Measurements from ENCODE around the gene HIVEP3.

The HIVEP3 gene

GRCh38 chr1:41481109-41481775, 437.5 kb downstream of the HIVEP3 start:
- DNase-seq (ENCODE audit: low spot score) = no peak

DNA sequence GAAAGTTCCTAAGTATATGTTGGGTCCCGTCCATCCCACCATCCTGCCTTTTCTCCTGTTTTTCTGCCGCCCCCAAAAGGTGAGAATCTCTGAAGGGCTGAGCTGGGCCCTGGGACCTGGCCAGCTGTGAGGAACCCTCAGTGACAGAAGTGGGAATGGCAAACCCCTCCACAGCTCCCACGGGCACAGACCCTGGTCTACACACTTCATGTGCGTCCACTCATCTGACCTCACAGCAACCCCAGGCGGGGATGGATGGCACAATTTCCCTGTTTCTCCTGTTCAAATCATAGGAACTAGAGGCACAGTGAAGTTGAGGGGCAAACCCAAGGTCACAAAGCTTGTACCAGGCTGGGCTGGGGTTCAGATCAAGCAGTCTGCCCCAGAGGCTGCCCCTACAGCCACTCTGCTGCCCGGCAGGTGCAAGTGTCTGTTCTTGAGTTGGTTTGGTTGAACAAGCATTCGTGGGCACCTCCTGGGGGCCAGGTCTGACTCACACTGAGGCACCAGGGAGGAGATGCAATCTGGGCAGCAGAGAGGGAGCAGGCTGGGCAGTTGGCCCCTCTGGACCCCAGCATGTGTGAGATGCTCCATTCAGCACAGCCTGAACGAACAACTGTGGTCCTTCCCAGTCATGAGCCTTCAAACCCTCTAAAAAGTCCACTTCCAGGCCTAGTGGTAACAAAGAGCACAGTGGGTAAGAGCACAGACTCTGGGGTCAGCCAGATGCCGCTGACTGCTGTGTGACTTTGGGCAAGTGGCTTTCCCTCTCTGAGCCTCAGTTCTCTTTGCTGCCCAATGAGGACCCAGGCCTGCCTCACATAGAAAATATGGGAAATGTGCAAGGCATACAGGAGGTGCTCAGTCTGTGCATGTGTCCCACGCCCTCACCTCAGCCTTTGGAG, 438.3 kb downstream of the HIVEP3 start:
- DNase-seq (ENCODE audit: low spot score) = no peak

GRCh38 chr1:41479808-41480160, 438.9 kb downstream of the HIVEP3 start:
- DNase-seq (ENCODE audit: low spot score) = no peak

DNA sequence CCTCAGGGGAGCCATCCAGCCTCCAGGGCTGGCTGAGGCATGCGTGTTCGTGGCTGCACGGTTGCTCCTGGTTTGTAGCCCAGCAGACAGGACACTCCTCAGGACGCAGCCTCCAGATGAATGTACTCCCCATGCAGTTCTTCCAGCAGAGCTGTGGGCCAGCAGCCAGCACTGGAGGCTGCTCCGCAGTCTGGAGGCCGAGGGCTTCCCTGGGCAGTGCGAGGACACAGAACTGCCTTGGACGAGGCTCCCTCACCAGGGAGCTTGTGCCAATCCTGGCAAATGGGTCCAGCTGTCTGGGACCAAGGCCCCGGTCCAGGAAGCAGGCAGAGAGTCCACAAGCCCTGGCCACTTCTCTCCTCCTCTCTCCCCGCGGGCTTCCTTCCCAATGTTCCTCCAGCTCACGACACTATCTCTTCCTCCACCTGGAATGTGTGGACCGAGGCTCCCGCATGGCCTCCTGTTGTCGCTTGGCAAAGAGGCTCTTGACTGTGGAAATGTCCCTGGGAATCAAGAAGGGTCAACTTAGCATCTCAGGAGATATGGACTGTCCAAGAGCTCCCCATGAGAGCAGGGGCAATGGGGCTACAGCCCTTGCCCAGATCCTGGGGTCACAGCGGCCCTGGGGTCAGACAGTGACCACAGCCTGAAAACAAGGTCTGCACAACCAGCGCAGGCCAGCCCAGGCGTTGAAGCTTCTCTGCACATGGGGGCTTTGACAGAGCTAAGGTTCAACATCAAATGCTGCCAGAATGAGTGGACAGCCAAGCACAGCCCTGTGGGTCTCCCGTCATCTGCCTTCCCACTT, 439.5 kb downstream of the HIVEP3 start:
- no peak for DNase-seq (ENCODE audit: low spot score)

DNA sequence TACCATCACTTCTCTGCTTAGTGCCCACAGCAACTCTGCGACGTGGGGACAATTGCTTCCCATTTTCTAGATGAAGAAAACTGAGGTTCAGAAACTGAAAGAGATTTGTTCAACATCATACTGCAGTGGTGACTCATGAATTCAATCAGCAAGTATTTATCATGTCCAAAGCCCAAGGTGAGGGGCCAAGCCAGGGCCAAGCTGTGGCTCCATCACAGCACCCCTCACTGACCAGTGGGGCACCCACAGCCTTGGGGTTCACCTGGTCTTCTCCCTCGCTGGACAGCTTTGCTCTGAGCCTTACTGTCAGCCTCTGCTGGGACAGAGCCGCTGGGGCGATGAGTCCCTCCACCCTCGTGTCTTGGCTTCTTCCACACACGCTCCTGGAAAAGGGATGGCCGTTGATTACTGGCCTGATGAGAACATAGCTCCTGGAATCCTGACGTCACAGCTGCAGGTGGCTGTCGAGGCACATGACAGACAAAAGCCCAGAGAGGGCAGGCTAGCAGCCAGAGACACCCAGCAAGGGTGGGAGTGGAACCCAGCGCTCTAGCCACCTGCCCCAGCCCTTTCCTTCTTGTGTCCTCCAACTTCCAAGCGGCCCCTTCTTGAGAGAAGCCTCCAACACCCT, 440.5 kb downstream of the HIVEP3 start:
- no peak for DNase-seq (ENCODE audit: low spot score)

- no peak for DNase-seq (ENCODE audit: low spot score)
Observed at GRCh38 chr1:41476807-41477361, 441.8 kb downstream of the HIVEP3 start.

DNA sequence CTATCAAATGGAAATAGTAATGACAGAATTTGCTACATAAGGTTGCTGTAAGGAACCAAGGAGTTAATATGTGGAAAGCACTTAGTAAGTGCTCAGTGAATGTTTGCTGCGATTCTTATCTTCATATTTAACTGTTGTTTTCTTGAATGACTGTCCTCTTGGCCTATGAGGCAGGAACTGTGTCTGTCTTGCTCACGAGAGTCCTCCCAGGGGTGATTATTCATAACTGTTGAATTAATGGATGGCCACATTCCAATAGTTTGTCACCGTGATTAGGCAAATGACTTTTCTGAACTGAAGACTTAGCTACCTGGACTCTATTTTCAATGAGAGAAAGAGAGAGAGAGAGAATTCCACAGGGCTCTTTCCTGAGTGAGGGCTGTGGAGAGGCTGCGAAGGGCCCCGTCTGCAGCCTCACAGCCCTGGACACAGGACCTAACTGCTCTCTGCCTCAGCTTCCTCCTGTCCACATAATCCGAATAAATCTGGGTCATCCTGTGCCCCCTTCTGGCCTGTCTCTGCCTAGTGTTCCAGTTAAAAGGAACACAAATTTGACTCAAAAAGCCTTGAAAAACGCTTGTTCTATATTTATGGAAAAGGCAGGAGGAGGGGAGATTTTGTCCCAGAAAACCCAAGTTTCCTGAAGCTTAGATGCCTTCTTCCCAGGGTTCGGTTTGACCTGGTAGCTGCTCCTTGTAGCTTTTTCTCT, 442.7 kb downstream of the HIVEP3 start:
- no peak for DNase-seq (ENCODE audit: low spot score)

DNA sequence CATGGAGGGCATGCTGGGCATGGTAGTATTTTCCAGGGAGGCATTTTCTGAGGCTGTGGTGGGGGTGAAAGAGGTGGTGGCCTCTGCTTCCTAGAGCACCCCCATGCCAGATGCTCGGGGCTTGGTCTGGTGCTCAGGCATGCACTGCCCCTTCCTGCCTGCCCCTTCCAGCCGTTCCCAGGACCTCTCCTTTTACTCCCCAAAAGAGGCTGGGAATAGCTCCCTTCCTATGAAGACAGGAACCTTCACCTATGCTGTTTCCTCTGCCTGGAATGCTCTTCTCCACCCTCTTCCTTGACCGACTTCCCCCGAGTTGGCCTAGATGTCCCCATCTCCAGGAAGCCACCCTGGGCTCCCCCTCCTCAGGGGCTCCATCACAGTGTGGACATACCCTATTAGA, 443.4 kb downstream of the HIVEP3 start:
- no peak for DNase-seq (ENCODE audit: low spot score)

DNA sequence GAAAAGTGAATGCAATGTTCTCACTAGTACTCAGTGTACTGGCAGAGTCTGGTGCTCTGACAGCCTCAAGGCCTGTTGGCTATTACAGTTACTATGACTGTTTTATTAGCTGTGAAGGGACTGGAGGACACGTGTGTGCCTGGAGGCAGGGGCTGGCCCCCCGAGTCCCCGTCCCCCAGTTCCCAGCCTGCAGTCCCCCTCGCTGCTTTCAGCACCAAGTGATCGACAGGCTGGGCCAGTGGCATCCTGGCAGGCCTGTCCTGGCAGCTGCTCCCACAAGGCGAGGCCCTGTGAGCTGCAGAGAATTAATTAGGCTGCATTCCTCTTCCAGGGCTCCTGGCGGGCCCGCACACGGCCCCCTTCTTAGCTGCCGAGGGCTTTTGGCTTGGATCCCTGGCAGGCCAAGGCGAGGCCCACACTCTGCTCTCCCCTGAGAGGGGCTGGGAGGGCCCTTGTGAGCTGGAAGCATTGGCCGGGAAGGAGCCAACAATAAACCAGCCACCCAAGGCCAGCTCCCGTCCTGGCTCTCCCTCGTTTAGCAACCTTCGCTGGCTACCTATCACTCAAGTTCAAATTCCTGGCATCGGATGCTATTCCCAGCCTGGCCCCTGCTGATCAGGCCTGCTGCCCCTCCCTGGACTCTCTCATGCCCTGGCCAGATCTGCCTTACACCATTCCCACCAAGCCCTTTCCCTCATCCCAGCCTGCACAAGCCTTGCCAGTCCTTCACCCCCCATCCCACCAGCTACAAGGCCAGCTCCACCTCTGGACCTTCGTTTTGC, 444.0 kb downstream of the HIVEP3 start:
- peak; percentile 38 for DNase-seq (ENCODE audit: low spot score)

GRCh38 chr1:41473738-41474362, 444.9 kb downstream of the HIVEP3 start:
- no peak for DNase-seq (ENCODE audit: low spot score)

DNA sequence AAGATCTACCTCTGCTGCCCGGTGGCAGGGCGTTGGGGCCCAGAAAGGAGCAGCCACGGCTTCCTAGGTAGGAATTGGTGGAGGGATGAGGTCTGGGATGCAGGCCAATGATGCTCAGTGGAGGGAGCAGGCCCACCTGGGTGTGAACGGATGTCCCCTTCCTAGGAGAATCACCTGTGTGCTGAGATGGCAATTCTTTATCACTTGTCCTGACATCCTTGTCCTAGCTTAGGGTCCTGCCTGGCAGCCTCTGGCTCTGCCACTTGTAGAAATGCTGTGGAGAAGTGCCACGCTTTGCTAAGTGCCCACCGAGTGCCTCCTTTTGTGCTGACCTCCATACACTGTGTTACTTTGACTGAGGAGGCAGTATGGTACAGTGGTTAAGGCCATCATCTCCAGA, 447.1 kb downstream of the HIVEP3 start:
- no peak for DNase-seq (ENCODE audit: low spot score)

GRCh38 chr1:41469706-41470105, 449.0 kb downstream of the HIVEP3 start:
- DNase-seq (ENCODE audit: low spot score) = no peak

DNA sequence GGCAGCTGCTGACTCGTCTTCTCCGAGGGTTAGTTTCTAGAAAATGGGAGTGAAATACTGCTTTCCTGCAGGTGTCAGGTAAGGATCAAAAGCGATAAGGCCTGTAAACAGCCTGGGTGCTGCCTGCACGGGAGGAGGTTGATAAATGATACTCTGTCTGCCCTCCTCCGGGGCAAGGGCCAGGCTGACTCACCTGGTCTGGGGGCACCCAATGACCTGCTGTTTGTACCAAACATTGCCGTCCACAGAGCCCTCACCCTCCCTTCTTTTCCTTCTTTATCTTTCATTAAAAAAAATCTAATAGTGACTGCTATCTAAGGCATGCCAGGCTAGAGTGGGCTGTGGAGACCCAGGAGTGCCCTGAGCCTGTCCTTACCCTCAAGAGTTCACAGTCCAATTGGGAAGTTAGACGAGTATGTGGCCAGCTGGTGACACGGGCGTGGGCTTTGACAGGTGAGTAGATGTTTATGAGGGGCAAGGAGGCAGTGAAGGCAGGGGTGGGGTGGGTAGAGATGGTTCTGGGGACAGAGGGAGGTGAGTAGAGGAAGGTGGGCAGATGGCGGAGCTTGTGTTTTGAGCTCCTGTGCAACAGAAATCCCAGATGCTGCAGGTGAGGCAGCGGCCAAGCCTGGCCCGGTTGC, 450.5 kb downstream of the HIVEP3 start:
- DNase-seq (ENCODE audit: low spot score) = no peak

DNA sequence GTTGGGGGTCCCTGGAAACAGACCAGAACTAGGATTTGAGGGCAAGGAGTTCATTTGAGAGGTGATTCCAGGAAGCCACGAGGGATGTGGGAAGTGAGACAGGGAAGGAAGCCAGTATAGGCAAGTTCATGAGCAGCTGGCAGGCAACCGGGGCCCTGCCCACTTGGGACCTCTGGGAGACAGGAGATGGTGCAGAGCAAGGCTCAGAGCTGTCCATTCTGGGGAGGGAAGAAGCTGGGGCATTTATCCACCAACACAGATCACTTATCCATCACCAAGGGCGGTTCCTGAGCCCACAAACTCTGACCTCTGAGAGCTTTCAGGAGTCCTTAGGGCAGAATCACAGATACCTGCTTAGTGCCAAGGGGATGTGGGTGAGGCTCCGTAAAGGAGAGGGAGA, 451.0 kb downstream of the HIVEP3 start:
- DNase-seq (ENCODE audit: low spot score) = no peak

DNA sequence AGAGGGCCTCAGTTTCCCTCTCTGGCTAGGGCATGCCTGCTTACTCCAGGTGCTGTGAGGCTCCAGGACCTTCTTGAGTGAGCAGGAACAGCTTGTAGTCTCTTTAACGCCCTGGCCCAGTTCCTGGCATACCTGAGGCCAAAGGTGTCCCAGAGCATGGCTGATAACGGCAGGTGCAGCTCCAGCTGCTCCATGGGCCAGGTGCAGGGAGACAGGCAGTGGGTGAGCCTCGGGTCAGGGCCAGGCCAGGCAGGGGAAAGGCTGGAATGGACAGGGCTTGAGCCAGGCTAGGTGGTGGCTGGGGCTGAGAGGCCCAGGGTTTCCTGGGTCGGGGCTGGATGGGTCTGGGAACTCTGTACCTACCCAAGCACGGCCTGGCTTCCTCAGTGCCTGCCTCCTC, 452.6 kb downstream of the HIVEP3 start:
- DNase-seq (ENCODE audit: low spot score) = no peak

- no peak for DNase-seq (ENCODE audit: low spot score)
Observed at GRCh38 chr1:41465741-41466140, 453.0 kb downstream of the HIVEP3 start.

DNA sequence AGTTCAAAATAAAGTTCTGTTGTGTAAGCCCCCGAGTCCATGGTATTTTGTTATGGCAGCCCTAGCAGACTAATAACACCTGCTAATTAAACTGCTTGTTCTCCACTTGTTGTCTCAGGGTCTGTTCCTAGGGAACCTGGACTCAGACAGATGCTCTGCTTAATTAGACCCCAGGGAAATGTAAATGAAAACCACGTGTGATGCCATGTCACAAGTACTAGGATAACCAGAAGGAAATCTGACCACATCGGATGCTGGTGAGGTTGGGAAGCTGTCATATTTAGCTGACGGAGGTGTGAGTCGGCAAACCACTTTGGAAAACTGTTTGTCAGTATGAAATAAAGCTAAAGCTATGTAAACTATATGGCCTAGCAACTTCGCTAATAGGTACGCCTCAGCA, 453.8 kb downstream of the HIVEP3 start:
- no peak for DNase-seq (ENCODE audit: low spot score)

DNA sequence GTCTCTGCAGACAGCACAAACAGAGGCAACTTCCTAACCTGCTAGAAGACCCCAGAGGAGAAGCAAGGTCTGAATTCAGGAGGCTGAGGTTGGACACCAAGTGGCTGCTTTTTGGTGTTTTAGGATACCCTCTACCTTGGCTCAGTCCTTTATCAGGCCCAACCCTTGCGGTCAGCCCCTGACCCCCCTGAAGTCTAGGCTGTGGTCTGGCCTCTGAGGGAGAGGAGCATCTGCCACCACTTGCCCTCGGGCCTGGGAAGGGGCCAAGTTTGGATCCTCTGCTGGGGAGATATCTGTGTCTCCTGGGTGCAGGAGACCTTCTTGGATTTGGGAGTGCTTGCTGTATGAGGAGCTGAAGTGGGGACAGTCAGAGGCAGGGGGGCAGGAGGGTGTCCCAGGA, 455.2 kb downstream of the HIVEP3 start:
- no peak for DNase-seq (ENCODE audit: low spot score)

DNA sequence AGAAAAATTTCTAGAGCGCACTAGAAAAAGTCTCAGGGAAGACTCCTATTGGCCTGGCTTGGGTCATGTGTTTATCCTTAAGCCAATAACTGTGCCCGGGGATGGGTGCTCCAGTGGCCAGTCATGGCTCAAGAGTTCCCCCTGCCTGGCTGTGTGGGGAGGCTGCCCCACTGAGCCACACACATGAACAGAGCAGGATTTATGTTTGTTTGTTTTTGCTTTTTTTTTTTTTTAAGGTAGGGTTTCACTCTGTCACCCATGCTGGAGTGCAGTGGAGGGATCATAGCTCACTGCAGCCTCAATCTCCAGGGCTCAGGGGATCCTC, 456.1 kb downstream of the HIVEP3 start:
- DNase-seq (ENCODE audit: low spot score) = no peak
